SH-SY5Y (cell line): ENCODE results near the gene DOC2B.

ENCODE experiments used
- GATA2 ChIP-seq: IDR thresholded peaks from 2 replicates; pipeline ENCODE4 v1.6.1; 2011; ENCODE audit warnings: mild to moderate bottlenecking, low read depth, low read length
- GATA3 ChIP-seq: IDR thresholded peaks from 2 replicates; pipeline ENCODE4 v1.6.1; 2011; ENCODE audit warnings: low read depth, mild to moderate bottlenecking, low read length, moderate library complexity

Gene DOC2B

GRCh38 chr17:199806-200545, 18.5 kb upstream of the DOC2B start:
- no peak for TF ChIP-seq GATA3
- TF ChIP-seq GATA2, result no peak

- no peak for TF ChIP-seq GATA3
- no peak for TF ChIP-seq GATA2
These were observed 17.7 kb upstream of the DOC2B start for GRCh38 chr17:199191-199604.

- TF ChIP-seq GATA2 (no peak), GATA3 (no peak)
These were observed 15.9 kb upstream of the DOC2B start for GRCh38 chr17:197352-197751.

GRCh38 chr17:194828-195602, 13.6 kb upstream of the DOC2B start:
- TF ChIP-seq GATA2 (no peak), GATA3 (no peak)

GRCh38 chr17:193841-194806, 12.7 kb upstream of the DOC2B start:
- TF ChIP-seq GATA2, result no peak
- TF ChIP-seq GATA3, result no peak

- TF ChIP-seq GATA3, result no peak
- no peak for TF ChIP-seq GATA2
These were observed 12.0 kb upstream of the DOC2B start for GRCh38 chr17:193426-193810.

- TF ChIP-seq GATA2 (no peak), GATA3 (no peak)
These were observed 11.4 kb upstream of the DOC2B start for GRCh38 chr17:192666-193425.

GRCh38 chr17:189444-189843, 8.0 kb upstream of the DOC2B start:
- no peak for TF ChIP-seq GATA2
- no peak for TF ChIP-seq GATA3

- TF ChIP-seq GATA3 (no peak), GATA2 (no peak)
These were observed 5.7 kb upstream of the DOC2B start for GRCh38 chr17:187130-187529.

- TF ChIP-seq GATA3 (no peak), GATA2 (no peak)
These were observed 4.1 kb upstream of the DOC2B start for GRCh38 chr17:185445-186138.

- TF ChIP-seq GATA2 (no peak), GATA3 (no peak)
These were observed 1.6 kb upstream of the DOC2B start for GRCh38 chr17:183021-183420.

- TF ChIP-seq GATA3 (no peak), GATA2 (no peak)
These were observed 751 bp upstream of the DOC2B start for GRCh38 chr17:182050-182751.
